Activated CD8-positive, alpha-beta memory T cell treated with anti-CD3 and anti-CD28 coated beads, Interleukin-2, amount 50 U/mL, for 24 hours (primary cell): ENCODE results near the gene SORL1.
"Not testable (repeated sequence)": the region's sequence is repeated elsewhere in the genome, so short reads cannot be mapped to it uniquely, and the experiment has no call there.

Experiments used
- DNase-seq: peaks from one replicate; pipeline ENCODE4 v3.0.0-alpha.2; 2020; ENCODE audit errors: extremely low read depth

SORL1 gene

DNA sequence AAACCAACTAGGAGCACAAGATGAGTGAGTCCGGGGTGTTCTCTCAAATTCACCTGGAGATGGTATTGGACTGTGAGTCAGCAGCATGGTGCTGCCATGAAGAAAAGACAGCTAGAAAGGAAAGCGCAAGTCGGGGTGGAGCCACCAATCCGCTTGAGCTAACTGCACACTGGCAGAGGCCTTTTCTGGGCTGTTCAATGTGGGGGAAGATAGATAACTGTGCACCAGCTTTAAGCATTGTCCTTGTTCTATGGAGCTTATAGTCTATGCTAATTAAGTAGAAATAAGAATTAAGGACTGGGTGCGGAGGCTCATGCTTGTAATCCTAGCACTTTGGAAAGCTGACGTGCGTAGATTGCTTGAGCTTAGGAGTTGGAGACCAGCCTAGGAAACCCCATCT is 22.6 kb downstream of the SORL1 start:
- DNase-seq = no peak

DNA sequence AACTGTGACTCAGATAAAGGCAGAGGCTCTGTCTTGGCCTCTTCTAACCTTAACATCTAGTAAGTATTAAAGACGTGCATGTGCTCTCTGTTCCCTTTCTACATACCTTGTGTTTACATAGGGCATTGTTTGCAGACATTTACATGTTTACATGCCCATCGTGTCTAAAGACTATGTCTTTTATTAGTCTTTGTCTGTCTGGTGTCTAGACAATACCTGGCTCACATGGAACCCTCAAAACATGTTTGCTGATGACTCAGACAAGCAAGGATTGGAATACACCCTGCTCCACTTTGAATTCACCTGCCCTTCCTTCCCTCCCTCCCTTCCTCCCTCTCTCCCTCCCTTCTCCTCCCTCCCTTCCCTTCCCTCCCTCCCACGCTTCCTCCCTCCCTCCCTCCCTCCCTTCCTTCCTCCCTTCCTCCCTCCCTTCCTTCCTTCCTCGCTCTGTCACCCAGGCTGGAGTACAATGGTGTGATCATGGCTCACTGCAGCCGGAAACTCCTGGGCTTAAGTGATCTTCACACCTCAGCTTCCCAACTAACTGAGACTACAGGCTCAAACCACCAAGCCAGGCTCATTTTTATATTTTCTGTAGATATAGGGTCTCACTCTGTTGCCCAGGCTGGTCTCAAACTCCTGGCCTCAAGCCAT is 24.4 kb downstream of the SORL1 start:
- DNase-seq = no peak

DNA sequence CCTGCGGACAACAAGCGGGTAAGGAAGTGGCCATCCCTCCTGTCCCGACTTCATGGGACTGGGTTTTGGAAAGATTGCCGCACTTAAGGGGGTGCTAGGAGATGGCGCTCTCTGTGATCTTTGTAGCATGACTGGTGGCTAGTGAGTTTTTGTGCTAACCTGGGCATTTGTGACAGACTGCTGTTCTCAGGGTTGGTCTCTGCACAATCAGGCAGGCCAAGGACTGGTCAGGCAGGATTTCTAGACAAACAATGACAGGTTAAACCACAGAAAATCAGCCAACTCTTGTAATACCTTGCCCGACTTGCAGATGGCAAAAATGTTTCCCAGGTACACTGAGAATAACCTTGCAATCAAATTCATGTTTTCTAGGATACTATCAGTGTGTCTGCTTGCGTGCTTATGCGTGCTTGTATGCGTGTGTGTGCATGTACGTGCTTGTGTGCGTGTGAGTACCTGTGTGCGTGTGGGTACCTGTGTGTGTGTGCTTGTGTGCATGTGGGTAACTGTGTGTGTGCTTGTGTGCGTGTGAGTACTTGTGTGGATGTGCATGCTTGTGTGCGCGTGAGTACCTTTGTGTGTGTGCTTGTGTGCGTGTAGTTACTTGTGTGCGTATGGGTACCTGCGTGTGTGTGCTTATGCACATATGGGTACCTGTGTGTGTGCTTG is 26.2 kb downstream of the SORL1 start:
- no peak for DNase-seq

DNA sequence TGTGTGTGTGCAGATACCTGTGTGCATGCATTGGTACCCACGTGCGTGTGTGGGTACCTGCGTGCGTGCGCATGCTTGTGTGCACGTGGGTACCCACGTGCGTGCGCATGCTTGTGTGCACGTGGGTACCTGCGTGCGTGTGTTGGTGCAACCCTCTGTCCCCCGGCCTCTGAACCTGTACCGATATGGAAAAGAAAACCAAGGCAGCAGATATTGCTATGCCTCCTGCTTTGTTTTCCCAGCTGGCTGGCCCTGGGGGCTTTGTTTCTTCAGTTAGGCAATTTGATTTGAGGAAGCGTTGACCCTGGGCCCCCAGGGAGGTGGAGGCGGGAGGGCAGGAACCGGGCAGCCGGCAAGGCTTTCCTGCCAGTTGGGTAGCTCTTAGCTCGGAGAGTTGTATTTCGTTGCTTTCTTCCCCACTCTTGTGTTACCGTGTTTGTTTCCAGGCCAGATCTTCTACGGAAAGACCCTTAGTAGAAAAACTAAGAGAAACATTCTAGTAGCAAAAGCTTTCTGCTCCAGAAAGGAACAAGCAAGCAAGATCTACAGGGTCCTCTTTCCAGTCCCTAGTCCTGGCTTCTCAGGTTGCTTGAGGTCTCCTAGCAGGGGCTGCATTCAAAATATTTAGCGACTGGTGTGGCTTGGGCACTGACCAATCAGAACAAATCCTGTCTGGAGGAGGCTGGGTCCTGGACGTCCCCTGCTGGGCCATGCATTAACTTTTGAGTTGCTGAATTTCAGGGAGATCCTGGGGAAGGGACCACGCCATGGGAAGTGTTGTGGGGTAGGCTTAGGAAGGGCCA is 27.0 kb downstream of the SORL1 start:
- DNase-seq = no peak

DNA sequence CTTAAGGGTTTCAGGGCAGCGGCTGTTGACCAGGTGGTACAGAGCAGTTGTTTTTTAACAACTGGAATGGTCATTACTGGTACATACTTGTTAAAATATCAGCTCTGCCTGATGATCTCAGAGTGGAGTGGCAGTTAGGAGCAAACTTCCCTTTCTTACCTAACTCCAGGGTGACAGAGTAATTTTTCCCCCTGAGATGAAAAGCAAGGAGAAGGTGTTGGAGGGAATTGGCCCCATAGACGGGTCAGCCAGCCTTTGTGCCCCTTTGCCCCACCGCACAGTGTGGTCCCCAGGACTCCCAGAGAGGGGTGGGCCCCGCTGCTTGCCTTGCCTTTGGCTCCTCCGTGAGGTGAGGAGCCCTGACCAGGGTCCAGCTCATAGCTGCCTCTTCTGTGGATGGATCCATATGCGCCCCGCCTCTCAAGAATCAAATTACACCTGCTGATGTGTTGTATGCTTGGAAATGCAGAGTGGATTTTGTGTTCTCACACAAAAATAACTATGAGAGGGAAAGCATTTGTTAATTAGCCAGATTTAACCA is 27.7 kb downstream of the SORL1 start:
- DNase-seq = no peak

DNA sequence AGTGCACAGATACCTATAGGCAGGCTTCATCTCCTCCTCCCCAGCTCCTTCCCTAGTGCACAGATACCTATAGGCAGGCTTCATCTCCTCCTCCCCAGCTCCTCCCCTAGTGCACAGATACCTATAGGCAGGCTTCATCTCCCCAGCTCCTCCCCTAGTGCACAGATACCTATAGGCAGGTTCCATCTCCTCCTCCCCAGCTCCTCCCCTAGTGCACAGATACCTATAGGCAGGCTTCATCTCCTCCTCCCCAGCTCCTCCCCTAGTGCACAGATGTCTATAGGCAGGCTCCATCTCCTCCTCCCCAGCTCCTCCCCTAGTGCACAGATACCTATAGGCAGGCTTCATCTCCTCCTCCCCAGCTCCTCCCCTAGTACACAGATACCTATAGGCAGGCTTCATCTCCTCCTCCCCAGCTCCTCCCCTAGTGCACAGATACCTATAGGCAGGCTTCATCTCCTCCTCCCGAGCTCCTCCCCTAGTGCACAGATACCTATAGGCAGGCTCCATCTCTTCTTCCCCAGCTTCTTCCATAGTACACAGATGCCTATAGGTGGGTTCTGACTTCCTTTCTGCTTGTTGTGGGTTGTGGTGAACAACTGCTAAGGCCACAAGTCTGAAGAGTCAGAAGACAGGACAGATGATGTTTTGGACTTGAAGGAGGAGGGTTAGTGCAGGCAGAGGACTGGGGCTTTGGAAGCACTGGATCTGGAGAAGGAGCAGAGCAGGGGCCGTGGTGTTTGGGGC is 29.5 kb downstream of the SORL1 start:
- not testable (repeated sequence) for DNase-seq

DNA sequence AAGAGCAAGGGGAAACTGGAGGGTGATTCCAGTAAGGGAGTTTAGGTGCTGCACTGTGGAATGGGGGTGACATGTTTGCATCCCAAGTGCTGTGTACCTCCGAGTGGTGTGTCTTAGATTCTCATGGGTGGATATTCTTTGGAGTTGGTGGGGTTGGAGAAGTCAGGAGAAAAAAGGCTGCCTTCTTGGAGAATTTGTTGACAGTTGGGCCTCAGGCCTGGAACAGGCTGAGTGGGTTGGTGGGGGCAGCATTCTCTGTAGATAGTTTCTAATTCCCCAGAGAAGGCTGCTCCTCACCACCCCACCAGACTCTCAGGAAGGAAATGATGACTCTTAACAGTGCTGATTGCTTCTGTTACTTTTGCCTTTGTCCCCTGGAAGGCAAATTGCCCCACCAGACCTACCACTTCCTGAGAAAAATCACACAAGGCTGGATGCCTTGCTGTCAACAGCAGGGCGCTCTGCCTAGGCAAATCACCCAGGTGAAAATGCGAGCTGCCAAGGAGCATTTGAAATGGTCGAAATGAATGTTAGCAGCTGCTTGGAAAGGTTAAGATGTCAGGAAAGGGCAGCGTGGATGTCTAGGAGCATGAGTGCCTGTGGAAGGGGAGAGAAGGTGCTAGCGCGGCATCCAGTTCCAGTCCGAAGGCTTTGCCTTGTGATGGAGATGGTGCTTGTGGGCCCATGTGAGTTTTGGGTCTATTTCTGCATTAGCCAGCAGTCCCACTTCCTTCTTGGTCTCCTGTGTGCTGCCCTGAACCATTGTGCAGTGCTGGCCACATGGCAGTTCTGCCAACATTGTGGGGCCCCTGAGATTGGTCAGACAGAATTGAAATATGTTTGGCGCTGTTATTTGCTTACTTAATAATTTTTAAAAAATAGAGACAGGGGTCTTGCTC is 30.4 kb downstream of the SORL1 start:
- DNase-seq = peak; percentile 32

DNA sequence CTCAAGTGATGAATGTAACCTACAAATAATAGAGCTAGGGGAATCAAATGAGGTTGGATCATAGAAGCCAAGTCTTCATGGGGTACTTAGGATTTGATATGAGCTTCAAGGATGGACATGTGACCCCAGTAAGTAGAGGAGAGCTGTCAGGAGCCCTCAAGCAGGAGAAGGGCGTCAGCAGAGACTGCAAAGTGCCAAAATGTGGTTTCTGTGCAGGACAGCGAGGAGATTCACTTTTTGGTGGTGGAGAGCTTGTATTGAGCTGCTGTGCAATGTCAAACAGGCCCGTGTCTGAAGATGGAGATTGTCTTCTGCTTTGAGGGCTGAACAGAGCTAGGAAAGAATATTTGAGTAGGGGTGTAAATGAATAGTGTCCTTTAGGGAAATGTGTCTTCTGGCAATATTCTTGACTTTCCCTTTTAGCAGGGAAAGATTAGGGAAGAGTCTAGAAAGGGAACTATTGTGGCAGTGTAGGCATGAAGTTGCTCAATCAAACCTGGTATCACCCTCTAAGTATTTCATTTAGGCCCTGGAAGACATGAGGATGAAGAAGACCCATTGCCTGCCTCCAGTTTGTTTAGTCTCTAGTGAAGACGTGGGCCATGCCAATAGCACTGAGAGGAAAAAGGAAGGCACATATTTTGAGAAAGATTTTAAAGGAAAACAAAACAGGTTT is 31.8 kb downstream of the SORL1 start:
- DNase-seq = no peak

DNA sequence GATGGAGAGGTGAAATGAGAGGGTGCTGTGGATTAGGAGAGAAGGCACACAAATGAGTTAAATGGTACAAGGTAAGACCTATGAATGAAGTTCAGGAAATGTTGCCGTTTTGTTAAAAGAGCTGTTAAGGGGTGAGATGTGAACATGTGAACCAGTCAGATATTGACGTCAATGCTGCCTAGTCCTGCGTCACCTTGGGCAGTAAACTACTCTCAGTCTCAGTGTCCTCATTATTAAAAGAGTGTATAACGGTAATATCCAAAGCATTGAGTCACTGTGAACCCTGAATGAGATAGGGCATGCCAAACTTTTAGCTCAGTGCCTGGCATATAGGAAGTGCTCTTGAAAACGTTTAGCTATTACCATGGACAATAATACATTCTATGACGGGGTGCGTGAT is 33.1 kb downstream of the SORL1 start:
- DNase-seq = no peak

DNA sequence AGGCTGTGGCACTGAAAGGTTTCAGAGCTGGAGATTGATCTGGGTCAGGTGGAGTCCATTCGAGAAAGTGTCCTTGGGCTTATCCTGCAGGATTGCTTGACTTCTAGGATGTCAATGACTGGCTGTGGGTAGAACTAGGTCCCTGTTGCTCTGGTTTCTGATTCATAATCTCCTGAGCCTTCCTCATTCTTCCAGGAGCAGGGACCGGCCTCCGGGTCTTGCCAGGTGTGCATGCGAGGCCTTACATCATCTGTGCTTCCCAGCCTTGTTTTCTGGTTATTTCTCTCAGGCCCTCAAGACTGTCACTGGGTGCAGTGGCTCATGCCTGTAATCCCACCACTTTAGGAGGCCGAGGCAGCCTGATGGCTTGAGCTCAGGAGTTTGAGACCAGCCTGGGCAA is 33.9 kb downstream of the SORL1 start:
- DNase-seq = no peak

DNA sequence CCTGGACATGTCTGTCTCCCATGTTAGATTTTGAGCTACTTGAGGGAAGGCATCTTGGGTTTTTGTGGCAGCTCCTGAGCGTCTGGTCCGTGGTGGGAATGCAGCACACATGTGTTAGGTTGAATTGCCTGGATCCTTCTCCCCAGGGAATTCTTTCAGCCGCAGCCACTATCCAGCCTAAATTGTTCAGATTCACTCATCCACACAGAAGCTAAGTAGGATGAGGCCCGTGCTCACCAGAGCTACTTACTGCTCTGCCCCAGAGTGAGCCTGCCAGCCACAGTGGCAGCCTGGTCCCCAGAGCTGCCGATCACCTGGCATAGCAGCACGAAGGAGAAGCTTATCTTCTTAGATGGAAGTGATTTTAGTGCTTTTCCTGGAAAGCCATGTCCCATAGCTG is 35.1 kb downstream of the SORL1 start:
- no peak for DNase-seq

DNA sequence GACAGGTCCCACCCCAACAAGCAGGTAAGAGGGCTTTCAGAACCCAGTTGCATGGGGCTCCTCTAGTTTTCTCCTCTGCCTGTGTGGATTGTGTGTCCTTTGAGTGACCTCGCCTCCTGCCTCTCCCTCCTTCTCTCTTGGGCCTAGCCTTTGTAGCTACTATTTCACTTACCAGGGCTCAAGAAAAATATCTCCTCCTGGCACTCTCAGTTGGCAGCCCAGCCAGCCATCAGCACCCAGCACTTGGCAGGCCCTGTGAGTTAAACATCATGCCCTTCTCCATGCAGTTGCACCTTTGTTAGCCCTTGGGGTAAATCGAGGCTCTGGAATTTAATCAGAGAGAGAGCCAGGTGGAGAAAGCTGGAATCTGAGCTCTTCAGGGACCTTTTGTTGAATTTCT is 36.1 kb downstream of the SORL1 start:
- DNase-seq = no peak

DNA sequence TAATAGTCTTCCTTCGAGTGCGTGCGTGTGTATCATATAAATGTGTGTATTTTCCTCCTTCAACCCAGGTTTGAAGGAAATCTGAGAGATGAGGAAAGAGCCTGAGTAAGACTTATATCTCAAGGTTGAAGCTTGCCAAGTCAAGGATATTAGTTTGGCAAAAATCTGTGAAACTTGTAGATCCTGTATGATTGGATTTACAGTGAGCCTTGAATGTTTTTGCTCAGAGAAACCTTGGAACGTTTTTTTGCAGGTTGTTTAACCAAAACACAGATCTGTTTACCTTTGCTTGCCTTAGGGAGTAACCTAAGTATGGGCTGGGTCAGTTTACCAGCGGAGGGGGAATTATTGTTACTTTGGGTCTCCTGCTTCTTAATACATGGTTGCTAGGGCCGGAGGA is 36.5 kb downstream of the SORL1 start:
- DNase-seq = no peak

DNA sequence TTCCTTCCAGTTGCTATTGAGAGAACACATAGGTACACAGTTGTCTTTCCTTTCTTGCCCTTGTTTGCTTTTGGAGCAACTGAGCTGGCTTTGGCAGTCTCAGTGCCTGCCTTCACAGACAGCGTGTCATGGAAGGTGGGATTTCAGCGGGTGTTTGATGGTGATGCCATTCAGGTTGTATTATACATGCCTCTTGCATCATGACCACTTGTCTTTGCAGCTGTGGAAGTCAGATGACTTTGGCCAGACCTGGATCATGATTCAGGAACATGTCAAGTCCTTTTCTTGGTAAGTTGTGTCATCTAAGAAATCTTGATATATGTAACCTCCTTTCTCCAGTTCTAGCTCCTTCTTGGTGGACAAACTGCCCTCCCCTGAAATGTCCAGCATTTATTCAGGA is 37.7 kb downstream of the SORL1 start:
- DNase-seq = no peak

DNA sequence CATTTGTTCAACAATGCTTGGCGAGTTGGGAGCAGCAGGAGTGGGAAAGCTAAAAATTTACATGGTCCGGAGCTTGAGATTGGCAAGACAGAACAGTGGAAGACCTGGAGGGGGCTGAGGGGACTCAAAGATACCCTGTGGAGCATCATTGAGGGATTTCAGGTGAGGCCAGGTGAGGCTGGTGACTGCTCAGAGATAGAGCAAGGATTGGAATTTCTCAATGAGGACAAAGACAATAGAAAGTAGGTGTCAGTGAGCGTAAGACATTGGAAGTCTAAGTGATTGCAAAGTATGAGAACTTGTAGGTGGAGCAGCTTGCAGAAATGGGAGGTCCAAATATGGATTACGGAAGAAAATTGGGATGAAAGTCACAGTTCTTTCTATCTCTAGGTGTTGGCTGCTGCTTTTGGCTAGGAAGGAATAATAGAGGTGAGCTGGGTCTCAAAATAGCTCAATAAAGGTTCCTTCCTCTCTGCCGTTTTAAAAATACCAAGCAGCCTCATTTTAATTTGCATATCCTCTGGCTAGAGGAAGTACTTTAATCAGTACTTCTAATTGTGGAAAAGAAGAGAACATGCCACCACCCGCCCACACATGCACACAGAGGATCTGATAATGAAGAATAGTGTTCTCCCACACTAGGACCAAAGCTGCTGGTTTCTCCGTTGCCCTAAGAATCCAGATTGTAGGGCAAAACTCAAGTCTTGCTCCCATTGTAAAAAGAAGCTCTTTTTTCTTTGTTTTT is 42.4 kb downstream of the SORL1 start:
- DNase-seq = peak; percentile 36

DNA sequence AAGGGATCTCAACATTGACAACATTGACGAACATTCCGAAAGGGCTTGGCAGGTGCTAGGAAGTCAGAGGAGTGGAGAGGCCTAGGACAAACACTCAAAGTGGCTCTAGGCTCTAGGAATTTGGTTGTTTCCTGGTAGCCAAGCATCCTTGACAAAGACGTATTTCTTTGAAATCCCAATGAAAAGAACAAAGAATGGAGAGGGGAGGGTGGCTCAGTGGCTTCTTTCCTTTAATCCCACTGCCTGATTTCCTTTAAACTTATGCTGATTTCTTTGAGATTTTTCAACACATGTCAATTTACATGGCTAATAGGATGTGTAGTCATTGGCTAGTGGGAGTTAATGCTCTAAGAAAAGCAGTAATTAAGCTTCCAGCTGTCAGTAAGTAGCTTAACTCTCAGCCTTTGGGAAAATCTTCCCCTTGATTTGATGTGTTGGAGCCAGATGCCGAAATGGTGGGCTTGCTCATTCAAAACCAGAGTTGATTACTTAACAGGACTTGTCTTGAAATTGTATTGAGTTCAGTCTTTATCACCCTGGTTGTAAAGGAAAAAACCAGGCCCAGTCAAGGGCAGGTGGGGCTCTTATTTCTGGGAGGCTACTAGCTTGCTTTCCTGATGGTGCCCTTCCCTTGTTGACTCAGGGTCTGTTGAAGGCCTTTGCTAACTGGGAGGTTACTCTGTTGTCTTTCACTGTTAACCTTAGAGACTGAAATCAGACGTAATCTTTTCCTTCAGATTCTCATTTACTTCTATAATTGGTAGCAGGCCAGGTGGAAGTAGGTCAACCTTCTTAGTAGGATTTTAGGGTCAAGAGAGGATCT is 45.3 kb downstream of the SORL1 start:
- DNase-seq = no peak

DNA sequence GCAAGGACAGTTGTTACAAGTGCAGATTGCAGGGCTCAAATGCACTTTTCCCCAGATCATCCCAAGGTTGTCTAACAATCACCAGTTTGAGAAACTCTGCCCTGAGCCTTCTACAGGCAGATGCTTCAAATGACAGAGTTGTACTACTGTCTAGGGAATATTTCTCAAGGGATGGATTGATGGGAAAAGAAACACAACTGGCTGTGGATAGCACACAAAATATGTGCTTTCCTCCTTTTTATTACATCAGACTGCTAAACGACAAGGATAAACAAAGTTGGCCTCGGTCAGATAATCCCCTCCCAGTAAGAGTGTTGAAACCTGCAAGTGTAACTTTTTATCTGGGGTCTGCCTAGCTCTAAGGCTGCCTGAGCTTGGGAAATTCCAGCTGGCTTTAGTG is 47.3 kb downstream of the SORL1 start:
- no peak for DNase-seq

DNA sequence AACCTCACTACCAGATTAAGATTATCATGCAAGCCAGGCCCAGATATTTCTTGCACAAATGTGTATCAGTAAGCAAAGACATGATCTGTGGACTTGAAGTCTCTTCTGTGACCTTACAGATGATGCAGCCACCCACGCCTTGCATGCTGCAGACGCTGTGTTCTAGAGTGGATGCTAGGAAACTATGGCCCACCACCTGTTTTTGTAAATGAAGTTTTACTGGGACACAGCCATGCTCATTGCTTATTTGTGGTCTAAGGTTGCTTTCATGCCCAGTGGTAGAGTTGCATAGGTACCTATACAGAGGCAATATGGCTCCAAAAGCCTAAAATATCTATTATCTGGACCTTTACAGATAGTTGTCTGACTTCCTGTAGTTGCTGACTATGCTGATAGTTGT is 48.2 kb downstream of the SORL1 start:
- no peak for DNase-seq

DNA sequence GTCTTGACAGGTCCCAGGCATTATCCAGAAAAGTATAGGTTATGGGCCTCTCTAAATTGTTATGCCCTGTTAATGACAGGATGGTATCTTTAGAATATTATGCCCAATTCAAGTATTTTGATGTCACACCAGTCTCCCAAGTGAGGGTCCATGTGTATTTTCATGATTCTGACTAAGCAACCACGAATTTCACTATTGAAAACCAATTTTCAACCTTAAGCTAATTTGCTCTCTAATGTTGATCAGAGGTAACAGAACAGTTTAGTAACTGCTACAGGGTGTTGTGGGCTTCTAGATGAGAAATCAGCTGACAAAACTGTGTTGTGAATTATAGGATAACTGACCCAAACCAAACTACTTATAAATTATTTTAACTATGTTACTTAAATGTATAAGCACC is 48.6 kb downstream of the SORL1 start:
- no peak for DNase-seq
